Activated CD4-positive, CD25-positive, alpha-beta regulatory T cell treated with anti-CD3 and anti-CD28 coated beads, Interleukin-2, amount 50 U/mL, for 24 hours (primary cell): ENCODE data around the gene LRRFIP2.

Source experiments
- ATAC-seq, 2 donors: fragments of 150-1000 bp; cut with Tn5 transposase; one replicate each; pipeline ENCODE4 v1.10.0; 2021; ENCODE audit warnings: mild to moderate bottlenecking in 1 of 2, moderate library complexity in 1 of 2

The LRRFIP2 gene

GRCh38 chr3:37014620-37015019, 159.8 kb downstream of the LRRFIP2 start:
- no peak for ATAC-seq
